ENCODE results near the gene FOXO3. TPM values are rescaled to one million over a fixed set of nuclear protein-coding genes. Genes with fewer than 3 reads are reported as not detected.

Gene FOXO3
- total RNA-seq, 4 donors from 2014 or later: 52.3 to 71.2 (median 61.3) TPM

GRCh38 chr6:108716801-108717791, 156.4 kb downstream of the FOXO3 start:
- Histone ChIP-seq H3K36me3 (no peaks in the 10 kb centered on the region), H3K9me3 (no peaks in the 10 kb centered on the region), H3K4me1 (peaks cover 0 to 4% of the 10 kb centered on the region in 2 donors), H3K27me3 (no peaks in the 10 kb centered on the region), H3K27ac (no peak overlapping the region), H3K4me3 (no peak overlapping the region)
- no peak for DNase-seq
- intact Hi-C loops (cut with DNase I; ENCODE audit: low total_unique reads): no loop called here
- TF ChIP-seq CTCF (IDR thresholded peaks at IDR 0.05): no peak
- TF ChIP-seq POLR2A (IDR thresholded peaks at IDR 0.05): no peak

DNA sequence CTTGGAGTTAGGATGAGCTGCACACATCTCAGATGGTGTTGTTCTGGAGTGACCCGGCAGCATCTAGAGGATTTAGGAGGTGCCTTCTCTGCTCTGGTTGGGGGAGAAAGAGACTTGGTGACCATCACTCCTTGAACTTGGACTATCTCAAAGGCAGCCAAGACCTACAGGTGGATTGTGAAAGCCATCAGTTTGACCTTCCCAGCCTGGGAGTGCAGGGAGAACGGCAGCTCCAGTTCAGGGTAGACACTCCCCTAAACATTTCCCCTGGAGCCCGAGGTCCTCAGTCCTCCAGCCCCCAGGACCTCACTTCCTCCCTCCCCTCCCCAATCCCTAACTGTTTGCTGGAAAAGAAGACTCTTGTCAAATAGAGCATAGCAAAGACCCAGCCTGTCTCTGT, 158.8 kb downstream of the FOXO3 start:
- H3K36me3 ChIP-seq: no peaks in the 10 kb centered on the region
- DNase-seq: no peak
- H3K4me1 ChIP-seq: no peaks in the 10 kb centered on the region
- H3K4me3 ChIP-seq: no peak overlapping the region
- H3K9me3 ChIP-seq: no peaks in the 10 kb centered on the region
- H3K27me3 ChIP-seq: no peaks in the 10 kb centered on the region
- H3K27ac ChIP-seq: no peak overlapping the region
- intact Hi-C loops (cut with DNase I; ENCODE audit: low total_unique reads): no loop called here
- TF ChIP-seq POLR2A (IDR thresholded peaks at IDR 0.05): no peak

DNA sequence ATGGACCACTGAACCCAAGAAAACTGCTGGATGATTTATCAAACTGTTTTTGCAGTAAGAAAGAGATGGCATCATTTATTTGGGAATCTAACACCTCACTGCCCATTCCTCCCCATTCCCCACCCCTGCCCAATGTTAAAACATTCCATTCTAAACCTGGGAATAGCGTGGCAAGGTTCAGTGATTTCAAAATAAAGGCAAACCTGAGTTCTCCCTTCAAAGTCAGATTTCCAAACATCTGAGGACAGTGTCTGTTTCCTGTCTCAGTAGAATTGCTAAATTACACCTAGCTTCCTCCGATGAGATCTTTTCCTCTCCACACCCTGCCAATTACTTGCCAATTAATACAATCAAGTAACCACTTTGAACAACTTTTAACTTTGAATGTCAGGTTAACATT, 160.1 kb downstream of the FOXO3 start:
- Histone ChIP-seq H3K36me3 (no peaks in the 10 kb centered on the region), H3K4me1 (no peaks in the 10 kb centered on the region), H3K4me3 (no peak overlapping the region), H3K27me3 (no peaks in the 10 kb centered on the region), H3K27ac (no peak overlapping the region), H3K9me3 (no peaks in the 10 kb centered on the region)
- TF ChIP-seq POLR2A (IDR thresholded peaks at IDR 0.05) (no peak), CTCF (IDR thresholded peaks at IDR 0.05) (no peak)
- DNase-seq: no peak
- intact Hi-C loops (cut with DNase I; ENCODE audit: low total_unique reads): no loop called here

- no peaks in the 10 kb centered on the region for H3K9me3 ChIP-seq
- no peak overlapping the region for H3K27ac ChIP-seq
- H3K4me3 ChIP-seq: no peak overlapping the region
- H3K27me3 ChIP-seq: no peaks in the 10 kb centered on the region
- intact Hi-C loops (cut with DNase I; ENCODE audit: low total_unique reads): no loop called here
- no peaks in the 10 kb centered on the region for H3K4me1 ChIP-seq
- no peaks in the 10 kb centered on the region for H3K36me3 ChIP-seq
- DNase-seq: no peak
- TF ChIP-seq CTCF (IDR thresholded peaks at IDR 0.05) (no peak), POLR2A (IDR thresholded peaks at IDR 0.05) (no peak)
These were observed 160.6 kb downstream of the FOXO3 start for GRCh38 chr6:108721286-108721685.

DNA sequence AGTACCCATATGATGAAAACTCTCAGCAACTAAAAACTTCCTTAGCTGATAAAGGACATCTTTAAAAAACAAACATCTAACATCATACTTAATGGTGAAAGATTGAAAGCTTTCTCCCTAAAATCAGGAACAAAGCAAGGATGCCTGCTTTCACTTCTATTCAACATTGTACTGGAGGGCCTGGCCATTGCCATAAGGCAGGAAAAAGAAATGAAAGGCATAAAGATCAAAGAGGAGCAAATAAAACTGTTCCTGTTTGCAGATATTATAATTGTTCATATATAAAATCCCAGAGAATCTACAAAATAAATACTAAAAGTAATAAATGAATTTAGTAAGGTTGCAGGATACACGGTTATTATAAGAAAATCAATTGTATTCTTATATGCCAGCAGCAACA, 162.9 kb downstream of the FOXO3 start:
- TF ChIP-seq POLR2A (IDR thresholded peaks at IDR 0.05) (no peak), CTCF (IDR thresholded peaks at IDR 0.05) (no peak)
- no peaks in the 10 kb centered on the region for H3K4me1 ChIP-seq
- no peak overlapping the region for H3K4me3 ChIP-seq
- intact Hi-C loops (cut with DNase I; ENCODE audit: low total_unique reads): no loop called here
- no peak overlapping the region for H3K27ac ChIP-seq
- H3K27me3 ChIP-seq: no peaks in the 10 kb centered on the region
- H3K9me3 ChIP-seq: no peaks in the 10 kb centered on the region
- no peak for DNase-seq
- no peaks in the 10 kb centered on the region for H3K36me3 ChIP-seq

Measured in uterus (tissue), 4 donors.